Dedifferentiated amniotic fluid mesenchymal stem cell (primary cell): Measurements from ENCODE around the gene IRS2.
"Not testable (repeated sequence)": the region's sequence is repeated elsewhere in the genome, so short reads cannot be mapped to it uniquely, and the experiment has no call there.

Experiments
- DNase-seq: peaks from one replicate; pipeline ENCODE4 v3.0.0-alpha.2; 2016; ENCODE audit errors: extremely low spot score

The IRS2 gene

DNA sequence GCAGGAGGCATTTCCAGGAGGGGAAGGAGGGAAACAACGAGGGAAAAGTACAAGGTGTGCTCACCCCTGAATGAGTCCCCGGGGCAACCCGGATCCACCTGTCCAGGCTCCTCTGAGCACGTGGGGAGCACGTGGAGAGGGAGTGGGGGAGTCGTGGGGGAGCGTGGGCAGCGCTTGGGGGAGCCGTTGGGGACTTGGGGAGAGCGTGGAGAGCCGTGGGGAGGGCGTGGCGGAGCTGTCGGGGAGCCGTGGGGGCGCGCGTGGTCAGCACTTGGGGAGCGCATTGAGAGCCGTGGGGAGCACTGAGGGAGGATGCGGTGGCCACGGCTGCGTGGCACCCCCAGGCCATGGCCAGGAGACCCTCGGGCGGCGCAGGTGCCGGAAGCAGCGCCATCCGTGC is 52.8 kb downstream of the IRS2 start:
- DNase-seq, result no peak

DNA sequence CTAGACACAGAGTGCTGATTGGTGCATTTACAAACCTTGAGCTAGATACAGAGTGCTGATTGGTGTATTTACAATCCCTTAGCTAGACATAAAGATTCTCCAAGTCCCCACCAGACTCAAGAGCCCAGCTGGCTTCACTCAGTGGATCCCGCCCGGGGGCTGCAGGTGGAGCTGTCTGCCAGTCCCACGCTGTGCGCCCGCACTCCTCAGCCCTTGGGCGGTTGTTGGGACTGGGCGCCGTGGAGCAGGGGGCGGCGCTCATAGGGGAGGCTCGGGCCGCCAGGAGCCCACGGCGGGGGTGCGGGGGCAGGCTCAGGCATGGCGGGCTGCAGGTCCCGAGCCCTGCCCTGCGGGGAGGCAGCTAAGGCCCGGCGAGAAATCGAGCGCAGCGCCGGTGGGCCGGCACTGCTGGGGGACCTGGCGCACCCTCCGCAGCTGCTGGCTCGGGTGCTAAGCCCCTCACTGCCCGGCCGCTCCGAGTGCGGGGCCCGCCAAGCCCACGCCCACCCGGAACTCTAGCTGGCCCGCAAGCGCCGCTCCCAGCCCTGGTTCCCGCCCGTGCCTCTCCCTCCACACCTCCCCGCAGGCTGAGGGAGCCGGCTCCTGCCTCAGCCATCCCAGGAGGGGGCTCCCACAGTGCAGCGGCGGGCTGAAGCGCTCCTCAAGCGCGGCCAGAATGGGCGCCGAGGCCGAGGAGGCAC is 53.8 kb downstream of the IRS2 start:
- DNase-seq, result not testable (repeated sequence)

DNA sequence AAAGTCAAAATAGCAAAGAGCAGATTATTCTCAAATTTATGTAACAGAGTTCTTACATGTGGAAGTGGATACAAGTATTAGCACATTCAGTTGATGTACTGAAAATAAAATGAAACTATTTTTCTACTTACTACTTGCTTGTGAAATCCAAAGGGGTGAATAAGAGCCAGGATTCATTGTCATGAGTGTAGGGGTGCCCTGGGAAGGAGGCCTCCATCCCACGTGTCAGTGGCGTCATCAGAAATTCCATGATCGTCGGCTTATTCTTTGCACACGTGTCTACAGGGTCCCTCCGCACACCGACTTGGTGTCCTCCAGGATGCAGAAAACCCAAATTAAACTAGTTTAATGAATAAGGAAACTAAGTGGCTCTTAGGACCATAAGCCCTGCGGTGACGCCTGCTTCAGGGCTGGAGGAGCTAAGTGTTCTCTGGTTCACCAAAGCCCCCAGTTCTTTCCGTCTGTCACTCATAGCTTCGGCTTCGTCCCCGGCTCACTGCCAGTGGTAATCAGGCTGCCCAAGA is 55.5 kb downstream of the IRS2 start:
- DNase-seq, result no peak

DNA sequence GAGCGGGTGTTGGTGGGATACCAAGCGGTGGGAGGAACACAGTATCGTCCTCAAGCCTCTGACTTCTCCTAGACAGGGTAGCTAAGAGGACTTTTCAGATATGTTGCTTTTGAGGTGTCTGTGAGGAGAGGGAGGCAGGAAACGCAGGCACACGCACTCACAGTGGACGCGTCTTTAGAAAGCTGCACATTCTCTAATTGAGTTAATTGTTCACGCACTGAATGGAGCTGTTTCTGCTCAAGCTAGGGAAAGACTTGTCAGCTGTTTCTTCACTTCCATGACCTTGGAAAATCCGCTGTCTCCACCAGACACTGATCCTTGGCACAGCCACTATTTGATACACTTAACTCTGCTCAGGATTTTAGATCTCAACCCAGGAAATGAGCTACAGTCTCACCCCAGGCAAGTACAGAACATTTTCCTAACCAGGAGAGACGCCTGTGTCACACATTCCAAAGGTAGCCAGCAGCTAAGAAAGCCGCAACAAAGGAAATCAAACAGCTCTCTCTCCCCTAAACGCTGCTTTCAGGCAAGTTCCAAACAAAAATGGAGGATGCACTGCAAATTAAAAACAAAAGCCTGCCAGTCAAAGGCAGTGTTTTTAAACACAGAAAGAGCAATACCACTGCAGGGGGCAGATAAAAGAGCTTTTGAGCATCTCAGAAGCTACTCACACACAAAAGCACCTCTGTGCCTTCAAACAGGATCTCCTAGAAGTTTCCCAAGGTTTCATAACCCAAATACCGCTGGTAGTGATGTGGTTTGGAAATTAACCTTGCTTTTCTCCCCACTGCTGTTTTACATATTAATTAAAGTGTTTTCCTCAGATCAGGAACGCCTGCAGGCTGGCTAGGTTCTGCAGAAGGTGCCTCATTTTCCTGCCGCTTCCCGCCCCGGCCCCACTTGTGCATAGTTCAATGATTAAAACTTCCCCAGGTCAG is 57.3 kb downstream of the IRS2 start:
- DNase-seq, result no peak

DNA sequence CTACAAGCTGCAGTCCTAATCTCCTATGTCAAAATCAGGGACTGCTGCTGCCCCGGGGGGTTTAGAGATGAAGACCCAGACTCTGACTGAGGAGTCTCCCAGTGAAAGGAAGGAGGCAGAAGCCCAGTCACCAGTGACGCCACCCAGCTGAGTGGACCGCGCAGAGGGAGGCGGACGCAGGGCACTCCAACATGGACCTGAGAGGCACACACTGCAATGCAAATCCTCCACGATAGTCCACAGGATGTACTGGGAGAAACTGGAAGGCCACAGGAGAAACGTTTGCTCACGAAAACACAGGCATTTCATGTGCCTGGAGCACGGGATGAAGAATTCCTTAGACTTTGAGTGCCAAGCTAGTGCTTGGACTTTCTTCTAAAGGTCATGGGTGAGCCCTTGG is 58.3 kb downstream of the IRS2 start:
- no peak for DNase-seq

DNA sequence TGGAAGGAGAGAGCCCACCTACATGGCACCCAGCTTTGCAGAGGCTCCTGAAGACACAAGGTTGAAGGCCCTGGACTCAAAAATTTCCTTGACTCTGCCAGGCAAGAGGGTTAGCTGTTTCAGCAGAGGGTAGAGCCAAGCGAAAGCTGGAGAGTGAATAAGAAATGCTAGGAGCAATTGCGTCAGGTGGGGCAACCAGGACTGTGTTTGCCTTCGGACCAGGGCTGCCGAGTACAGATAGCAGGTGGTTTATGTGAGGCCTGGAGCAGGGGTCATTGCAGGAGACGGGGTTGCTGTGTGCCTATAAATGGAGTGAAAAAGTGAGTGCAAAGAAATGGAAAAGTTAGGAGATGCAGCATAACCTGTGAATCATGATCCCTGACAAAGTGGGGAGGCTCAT is 59.1 kb downstream of the IRS2 start:
- DNase-seq, result no peak

DNA sequence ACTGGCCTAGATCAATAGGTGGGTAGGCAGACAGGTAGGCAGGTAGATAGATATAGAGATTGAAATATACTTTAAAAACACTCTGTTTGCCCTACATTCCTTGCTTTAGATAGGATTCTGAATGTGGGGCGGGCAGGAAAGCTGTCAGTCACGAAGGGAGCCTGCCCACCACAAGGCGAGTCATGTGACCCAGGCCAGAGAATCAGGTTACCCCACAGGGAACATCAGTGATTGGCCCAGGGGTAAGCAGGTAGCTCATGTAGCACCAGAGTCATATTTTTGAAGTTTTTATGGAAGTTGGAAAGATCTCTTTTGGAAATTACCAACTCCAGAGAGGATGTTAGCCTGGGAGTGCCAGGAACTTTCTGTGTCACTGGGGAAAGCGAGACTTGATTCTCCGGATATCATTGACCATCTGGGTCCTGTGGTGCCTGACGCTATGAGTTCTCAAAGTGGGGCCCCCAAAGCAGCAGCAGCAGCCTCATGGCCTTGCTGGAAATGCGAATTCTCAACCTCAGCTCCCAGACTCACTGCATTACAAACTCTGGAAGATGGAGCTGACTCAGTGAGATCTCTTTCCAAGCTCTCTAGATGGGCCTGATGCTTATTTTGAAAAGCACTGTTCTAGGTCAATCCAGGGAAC is 60.3 kb downstream of the IRS2 start:
- DNase-seq, result no peak

DNA sequence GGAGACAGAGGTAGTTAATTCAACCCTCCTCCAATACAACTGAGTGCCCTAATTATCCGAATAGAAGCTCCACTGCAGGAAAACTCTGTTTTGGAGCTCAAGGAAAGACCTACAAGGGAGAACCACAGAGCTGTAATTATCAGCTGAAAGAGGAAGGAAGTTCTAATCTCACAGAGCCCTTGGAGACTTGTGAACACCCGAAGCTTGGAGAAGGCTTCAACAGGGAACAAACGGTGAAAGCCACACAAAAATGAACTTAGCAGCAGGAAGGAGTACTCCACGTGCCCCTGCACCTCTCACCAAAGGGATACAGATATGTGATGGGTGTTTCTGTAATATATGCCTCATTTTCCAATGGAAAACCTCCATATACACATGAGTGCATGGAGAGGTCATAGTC is 61.1 kb downstream of the IRS2 start:
- no peak for DNase-seq

DNA sequence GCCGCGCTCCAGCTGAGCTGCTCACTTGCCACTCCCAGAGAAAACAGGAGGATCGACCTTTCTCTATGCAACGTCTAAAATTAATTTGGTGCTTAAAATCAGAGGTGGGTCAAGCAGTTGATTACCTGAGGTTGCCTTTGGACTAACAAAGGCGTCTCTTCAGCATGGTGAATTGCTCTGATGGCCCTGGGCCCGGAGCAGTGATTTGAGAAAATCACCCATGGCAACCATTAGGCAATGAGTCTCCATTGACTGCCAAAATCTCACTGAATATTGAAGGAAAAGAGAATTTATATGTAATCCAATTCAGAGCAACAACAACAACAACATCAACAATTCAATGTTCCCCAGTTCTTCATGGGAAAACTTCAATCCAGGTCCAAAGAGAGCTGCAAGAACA is 61.8 kb downstream of the IRS2 start:
- DNase-seq, result no peak

DNA sequence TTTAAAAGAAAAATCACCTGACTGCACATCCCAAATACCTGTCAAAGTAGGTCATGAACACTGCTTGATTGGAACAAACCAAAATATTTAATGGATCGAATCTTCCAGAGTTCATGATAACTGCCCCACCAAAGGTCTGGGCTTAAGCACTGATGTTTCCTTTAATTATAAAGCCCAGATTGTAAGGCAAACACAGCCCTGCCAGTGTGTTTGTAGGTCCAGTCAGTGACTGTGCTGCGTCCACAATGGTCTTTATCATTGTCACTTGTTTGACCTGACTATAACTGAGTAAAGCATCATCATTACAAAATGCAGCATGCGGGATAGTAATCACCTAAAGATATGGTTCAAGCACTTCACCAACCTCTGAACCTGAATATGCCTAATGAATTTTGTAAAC is 63.3 kb downstream of the IRS2 start:
- no peak for DNase-seq

DNA sequence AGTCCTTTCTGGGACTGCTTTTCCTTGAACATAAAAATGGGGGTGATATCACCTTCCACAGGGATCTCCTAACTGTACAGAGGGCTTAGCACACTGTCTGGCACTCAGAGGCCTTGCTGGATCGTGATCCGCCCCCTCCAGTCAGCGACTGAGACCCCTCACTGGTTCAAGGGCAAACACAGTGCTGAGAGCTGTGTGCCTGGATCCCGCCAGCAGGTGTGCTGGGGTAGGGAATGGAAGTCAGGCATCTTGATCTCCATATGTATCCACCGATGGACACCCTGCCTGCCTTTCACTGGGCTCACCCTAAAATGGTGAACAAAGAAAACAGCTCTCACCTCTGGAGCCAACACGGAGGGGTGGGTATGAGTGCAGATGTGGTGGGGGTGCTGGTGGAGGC is 64.3 kb downstream of the IRS2 start:
- no peak for DNase-seq

DNA sequence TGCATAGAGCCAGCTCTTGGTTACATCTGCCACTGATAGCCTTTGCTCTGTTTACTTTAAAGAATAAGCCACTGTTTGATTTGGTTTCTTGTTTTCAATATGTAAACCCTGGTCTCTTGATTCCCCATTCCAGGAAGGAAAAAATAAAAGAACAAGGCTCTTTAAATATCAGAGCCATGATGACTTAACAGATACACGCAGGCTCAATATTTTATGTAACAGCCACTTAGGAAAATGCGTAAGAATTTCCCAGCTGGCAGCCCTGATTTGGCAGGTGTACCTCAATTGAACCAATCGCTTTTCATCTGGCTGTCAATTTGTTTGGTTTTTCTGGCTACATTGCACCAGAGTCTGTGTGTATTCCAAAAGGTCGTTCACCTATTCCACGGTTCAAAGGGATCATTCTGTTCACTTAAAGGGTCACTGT is 65.6 kb downstream of the IRS2 start:
- DNase-seq, result no peak

DNA sequence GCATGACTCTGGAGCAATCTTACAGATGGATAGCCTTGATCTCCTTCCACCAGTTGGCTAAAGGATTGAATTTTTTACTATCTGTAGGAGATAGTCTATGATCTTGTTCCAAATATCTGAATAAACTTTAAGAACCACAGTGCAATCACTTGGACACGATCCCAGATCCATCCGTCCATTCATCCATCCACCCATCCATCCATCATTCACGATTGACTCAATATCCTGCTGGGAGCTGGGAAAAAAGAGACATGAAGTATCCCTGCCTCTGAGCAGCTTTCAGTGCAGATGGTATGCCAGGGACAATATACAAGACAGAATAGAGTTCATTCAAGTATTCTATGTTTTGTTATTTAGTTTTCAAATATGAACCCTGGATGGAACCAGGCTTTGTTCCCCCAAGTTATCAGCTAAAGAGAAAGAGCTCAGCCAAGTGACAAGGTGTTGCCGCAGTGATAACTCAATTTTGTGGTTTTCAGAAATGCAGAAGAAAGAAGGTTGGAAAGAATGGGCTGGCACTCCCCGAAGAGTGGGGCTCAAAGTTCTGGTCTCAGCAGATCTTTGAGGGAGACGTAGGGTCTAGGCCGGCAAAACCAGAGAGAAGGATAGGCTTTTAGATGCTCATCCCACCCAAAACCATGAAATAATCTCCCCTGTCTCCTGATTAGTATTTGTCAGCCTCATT is 66.3 kb downstream of the IRS2 start:
- DNase-seq, result no peak

DNA sequence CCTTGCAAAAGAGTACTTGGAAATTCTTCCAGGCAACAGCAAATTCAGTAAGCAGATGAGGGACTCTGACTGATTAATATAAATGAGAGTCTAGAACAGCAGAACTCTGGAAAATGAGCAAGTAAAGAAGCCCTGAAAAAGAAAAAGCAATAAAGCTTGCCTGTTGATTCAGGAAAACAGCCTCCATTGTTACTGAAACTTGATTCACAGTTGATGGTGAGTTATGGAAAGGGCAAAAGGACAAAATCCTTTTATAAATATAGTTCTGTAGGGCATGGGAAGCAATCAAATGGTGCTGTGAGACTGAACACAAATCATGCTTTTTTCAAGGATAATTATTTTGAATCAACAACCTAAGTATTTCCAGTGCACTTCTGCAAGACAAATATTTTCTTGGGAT is 67.7 kb downstream of the IRS2 start:
- no peak for DNase-seq

DNA sequence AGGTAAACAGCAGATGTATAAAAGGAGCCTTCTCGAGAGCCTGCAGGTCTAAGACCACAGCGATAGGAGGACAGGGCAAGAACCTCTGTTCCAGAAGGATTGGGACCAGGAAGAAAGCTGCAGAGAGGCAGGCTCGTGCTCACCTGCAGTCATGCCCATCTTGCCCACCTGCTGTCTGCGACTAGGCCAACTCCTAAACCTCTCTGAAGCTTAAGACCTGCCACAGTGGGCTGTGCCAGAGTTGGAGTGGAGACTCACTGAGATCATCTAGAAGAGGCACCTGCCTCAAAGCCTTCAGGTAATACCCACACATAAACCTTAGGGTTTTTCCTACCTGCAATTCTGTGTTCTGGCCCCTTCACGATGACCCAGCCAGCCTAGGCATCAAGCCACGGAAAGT is 68.7 kb downstream of the IRS2 start:
- DNase-seq, result no peak

DNA sequence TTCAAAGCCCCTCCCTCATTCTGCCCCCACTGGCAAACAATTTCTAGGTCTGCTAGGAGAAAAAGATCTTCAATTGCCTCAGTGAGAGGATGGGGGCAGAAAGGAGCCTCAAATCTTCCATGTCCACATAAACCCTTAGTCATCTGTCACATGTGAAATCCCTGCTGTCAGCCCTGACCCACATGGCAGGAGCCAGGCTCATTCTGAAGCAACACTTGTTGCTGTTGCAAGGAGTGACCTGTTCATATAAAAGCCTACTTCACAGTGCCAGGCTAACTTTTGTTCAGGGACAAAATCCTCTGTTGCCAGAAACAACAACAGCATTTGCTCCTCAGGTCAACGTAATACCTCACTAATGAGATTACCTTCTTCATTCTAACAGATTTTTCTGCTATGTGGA is 70.5 kb downstream of the IRS2 start:
- no peak for DNase-seq

DNA sequence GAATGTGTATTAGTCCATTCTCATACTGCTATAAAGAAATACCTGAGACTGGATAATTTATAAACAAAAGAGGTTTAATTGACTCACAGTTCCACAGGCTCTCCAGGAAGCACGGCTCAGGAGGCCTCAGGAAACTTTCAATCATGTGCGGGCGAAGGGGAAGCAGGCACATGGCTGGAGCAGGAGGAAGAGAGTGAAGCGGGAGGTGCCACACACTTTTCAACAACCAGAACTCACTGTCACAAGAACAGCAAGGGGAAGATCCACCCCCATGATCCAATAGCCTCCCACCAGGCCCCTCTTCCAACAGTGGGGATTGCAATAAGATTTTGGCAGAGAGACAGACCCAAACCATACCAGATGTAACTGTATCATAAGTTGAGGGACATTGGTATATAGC is 72.7 kb downstream of the IRS2 start:
- DNase-seq, result no peak

DNA sequence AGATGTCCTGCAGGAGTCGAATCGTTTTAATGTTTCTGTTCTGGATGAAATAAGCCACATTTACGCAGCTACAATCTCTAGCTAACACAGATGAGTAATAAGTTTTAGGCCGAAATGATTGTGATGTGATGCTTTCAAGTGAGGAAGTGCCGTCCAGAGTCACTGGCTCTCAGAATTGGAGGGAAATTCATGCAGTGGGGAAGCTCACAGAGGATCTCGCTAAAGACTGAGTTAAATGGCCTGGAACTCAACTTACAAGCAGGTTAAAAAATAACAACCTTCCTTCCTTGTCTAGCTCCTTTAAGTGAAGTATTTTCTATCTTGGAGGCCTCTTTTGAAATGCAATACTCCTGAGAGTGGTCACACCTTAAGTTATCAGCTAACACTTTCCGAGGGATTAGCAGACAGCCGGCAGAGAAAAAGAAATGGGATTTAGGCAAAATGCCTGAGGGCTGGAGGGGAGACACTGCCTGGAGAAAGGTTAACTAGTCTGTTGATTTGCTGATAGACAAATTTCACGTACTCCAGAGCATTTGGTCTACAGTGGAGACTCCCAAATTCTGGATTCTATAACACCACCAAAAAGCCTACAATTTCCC is 74.2 kb downstream of the IRS2 start:
- no peak for DNase-seq

DNA sequence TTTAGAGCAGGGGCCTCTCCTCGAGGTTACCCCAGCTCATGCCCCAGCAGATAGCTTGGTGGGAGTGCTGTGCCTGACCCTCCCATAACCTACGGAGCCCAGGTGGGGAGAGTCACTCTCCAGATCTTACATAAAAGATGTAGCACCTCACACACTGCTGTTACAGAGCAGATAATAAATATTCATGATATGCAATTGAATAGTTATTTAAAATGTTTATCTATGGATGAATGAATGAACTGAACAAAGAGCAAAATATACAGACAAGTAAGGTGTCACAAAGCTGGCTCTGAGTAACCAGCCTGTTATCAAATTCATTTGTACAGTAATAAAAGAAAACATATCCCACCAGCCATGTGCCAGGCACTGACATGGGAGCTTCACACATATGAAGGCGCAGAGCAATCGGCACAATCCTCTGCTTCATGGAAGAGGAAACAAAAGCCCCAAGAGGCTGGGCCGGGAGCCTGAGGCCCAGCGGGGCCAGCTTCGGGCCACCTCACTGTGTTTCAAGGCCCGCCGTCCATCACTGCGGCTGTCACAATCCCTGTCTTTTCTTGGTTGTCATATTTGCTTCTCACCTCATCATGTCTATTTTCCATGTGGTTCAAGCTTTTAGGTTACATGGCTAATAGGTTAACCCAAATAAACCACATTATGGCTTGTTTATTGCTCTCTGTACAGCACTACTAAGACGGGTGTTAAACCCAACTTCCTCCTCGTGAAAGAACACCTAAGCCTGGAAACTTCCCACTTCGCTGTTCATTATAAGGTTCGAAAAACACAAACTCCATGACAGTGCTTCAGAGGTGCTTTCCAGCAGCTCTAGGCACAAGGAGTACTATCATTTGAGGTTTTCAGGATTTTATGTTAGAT is 78.4 kb downstream of the IRS2 start:
- DNase-seq, result no peak

DNA sequence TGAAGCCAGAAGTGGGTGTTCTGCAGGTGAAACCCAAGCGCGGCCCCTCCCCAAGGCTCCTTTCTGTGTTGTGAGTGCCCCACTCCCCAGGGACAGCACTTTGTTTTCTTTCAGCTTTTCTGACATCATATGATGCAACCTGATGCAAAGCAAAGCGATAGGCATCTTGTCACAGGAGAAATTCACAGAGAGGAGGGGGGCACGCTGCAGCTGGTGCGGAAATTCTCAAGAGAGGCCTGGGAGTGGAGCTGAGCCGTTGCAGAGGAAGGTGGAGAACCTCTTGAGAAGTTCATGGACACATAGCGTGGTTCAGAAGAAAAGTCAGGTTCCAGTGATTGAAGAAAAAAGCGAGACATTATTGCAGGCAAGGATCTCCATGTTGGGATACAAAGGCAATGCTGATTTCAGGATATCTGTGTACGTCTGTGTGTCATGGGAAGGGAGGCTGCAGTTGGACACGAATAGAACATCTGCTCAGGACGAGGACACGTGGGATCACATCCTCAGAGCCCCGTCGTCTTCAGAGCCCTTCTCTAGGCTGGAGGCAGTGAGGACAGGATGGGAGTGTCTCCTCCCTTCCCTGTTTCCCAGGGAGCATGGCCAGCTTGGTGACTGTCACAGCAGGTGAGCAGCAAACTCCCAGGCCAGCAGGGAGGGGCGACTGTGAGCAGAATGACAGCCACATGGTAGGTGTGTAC is 79.2 kb downstream of the IRS2 start:
- no peak for DNase-seq
